Endodermal cell (in vitro differentiated cells): ENCODE results near the gene RBFOX1. TPM values are rescaled to one million over a fixed set of nuclear protein-coding genes. Genes with fewer than 3 reads are reported as not detected.

Experiments used
- DNase-seq: peaks from one replicate; pipeline ENCODE4 v3.0.0-alpha.2; 2017
- H3K27ac ChIP-seq: 2 replicates; pipeline ENCODE4 v1.5.1; 2013; ENCODE audit warnings: mild to moderate bottlenecking, low read depth, low read length, moderate library complexity
- H3K27me3 ChIP-seq: 2 replicates; pipeline ENCODE4 v1.6.1; 2013; ENCODE audit warnings: mild to moderate bottlenecking, low read length, moderate library complexity; ENCODE audit not compliant: insufficient read depth, control insufficient read depth, poor library complexity, severe bottlenecking
- H3K36me3 ChIP-seq: 2 replicates; pipeline ENCODE4 v1.7.0; 2013; ENCODE audit warnings: mild to moderate bottlenecking, low read length, moderate library complexity; ENCODE audit not compliant: control insufficient read depth, insufficient read depth
- H3K4me1 ChIP-seq: one replicate; pipeline ENCODE4 v1.7.0; 2013; ENCODE audit warnings: low read length; ENCODE audit not compliant: control insufficient read depth, insufficient read depth
- H3K4me3 ChIP-seq: 2 replicates; pipeline ENCODE4 v1.5.1; 2013; ENCODE audit warnings: mild to moderate bottlenecking, low read length, moderate library complexity
- H3K9ac ChIP-seq: 2 replicates; pipeline ENCODE4 v1.6.1; 2013; ENCODE audit warnings: mild to moderate bottlenecking, low read length, moderate library complexity; ENCODE audit not compliant: poor library complexity, severe bottlenecking; ENCODE audit errors: extremely low read depth
- H3K9me3 ChIP-seq: 2 replicates; pipeline ENCODE4 v1.6.1; 2013; ENCODE audit warnings: mild to moderate bottlenecking, low read length, moderate library complexity; ENCODE audit not compliant: control insufficient read depth
- H3K27ac Mint-ChIP-seq: 2 replicates; pipeline ENCODE4 v1.8.0; 2020; ENCODE audit warnings: mixed read lengths
- H3K27me3 Mint-ChIP-seq: 2 replicates; pipeline ENCODE4 v1.8.0; 2021; ENCODE audit warnings: mild to moderate bottlenecking, mixed read lengths; ENCODE audit not compliant: insufficient read depth
- H3K36me3 Mint-ChIP-seq: 2 replicates; pipeline ENCODE4 v1.8.0; 2020; ENCODE audit warnings: low read depth, mixed read lengths
- H3K4me1 Mint-ChIP-seq: 2 replicates; pipeline ENCODE4 v1.8.0; 2020; ENCODE audit warnings: mixed read lengths
- H3K4me3 Mint-ChIP-seq: 2 replicates; pipeline ENCODE4 v1.8.0; 2020; ENCODE audit warnings: mild to moderate bottlenecking, moderate library complexity, mixed read lengths
- H3K9me3 Mint-ChIP-seq: 2 replicates; pipeline ENCODE4 v1.8.0; 2020; ENCODE audit warnings: mild to moderate bottlenecking, mixed read lengths
- CTCF ChIP-seq: fragments of 200-600 bp; sonication (generic); conservative IDR thresholded peaks from 2 replicates; pipeline ENCODE4 v1.5.0; 2021; ENCODE audit warnings: antibody characterized with exemption, mild to moderate bottlenecking
- WGBS, 2 experiments: methylation state at CpG; one replicate each; pipeline versions ENCODE4 v1.1.5 to v1.1.7; 2013; ENCODE audit warnings: missing lambda C conversion rate in 2 of 2, mixed read lengths in 1 of 2; ENCODE audit not compliant: insufficient coverage in 1 of 2, insufficient read length in 1 of 2; 5-methylcytosine and 5-hydroxymethylcytosine counted together
- total RNA-seq, 2 donors: library from RNA; stranded (reverse); fragmentation: NEBNext Ultra II Directional in 1 of 2; extraction: Animal tissue kit (Norgen Biotek cat#: 25700) in 1 of 2; gene quantifications; 2 replicates in 1 of 2; 3 replicates in 1 of 2; pipeline ENCODE4 v1.2.1, GENCODE V29; 2021

RBFOX1 gene
- total RNA-seq, 2 donors from 2014 or later = 2.6 to 2.7 TPM

- Mint-ChIP-seq H3K27ac (no peak overlapping the region), H3K4me1 (peaks cover 7% of the 10 kb centered on the region), H3K9me3 (no peaks in the 10 kb centered on the region), H3K36me3 (no peaks in the 10 kb centered on the region), H3K27me3 (peaks cover 9% of the 10 kb centered on the region), H3K4me3 (no peak overlapping the region)
- Histone ChIP-seq H3K9ac (no peak overlapping the region), H3K9me3 (no peaks in the 10 kb centered on the region), H3K36me3 (no peaks in the 10 kb centered on the region), H3K4me3 (no peak overlapping the region), H3K4me1 (no peaks in the 10 kb centered on the region), H3K27ac (no peak overlapping the region), H3K27me3 (no peaks in the 10 kb centered on the region)
- TF ChIP-seq CTCF = no peak
- DNase-seq = no peak
- WGBS, 2 experiments = 85 to 100% methylated on average over 1 of the region's 1 CpG
These were observed 7.1 kb downstream of the RBFOX1 start for GRCh38 chr16:7339700-7340099.

- Mint-ChIP-seq H3K4me1 (peaks cover 8% of the 10 kb centered on the region), H3K9me3 (no peaks in the 10 kb centered on the region), H3K27ac (no peak overlapping the region), H3K27me3 (peaks cover 9% of the 10 kb centered on the region), H3K4me3 (no peak overlapping the region), H3K36me3 (no peaks in the 10 kb centered on the region)
- no peak for DNase-seq
- H3K27ac ChIP-seq = no peak overlapping the region
- TF ChIP-seq CTCF = no peak
- no peaks in the 10 kb centered on the region for H3K27me3 ChIP-seq
- H3K4me1 ChIP-seq = peaks cover 3% of the 10 kb centered on the region
- H3K36me3 ChIP-seq = no peaks in the 10 kb centered on the region
- no peaks in the 10 kb centered on the region for H3K9me3 ChIP-seq
- 88% methylated on average over 5 of the region's 5 CpGs; no CpG with 5 or more reads in 1 of the 2 experiments for WGBS, 2 experiments
- no peak overlapping the region for H3K9ac ChIP-seq
- no peak overlapping the region for H3K4me3 ChIP-seq
These were observed 8.3 kb downstream of the RBFOX1 start for GRCh38 chr16:7340938-7341337.

GRCh38 chr16:7342598-7342997 is 10.0 kb downstream of the RBFOX1 start:
- Histone ChIP-seq H3K4me1 (peaks cover 3% of the 10 kb centered on the region), H3K9me3 (no peaks in the 10 kb centered on the region), H3K27ac (no peak overlapping the region), H3K9ac (no peak overlapping the region), H3K4me3 (no peak overlapping the region), H3K36me3 (no peaks in the 10 kb centered on the region), H3K27me3 (no peaks in the 10 kb centered on the region)
- no peaks in the 10 kb centered on the region for H3K9me3 Mint-ChIP-seq
- H3K27me3 Mint-ChIP-seq = peaks cover 9% of the 10 kb centered on the region
- 85 to 93% methylated on average over 2 to 4 of the region's 4 CpGs for WGBS, 2 experiments
- no peaks in the 10 kb centered on the region for H3K36me3 Mint-ChIP-seq
- no peak for TF ChIP-seq CTCF
- H3K4me1 Mint-ChIP-seq = peaks cover 15% of the 10 kb centered on the region
- H3K27ac Mint-ChIP-seq = no peak overlapping the region
- no peak for DNase-seq
- H3K4me3 Mint-ChIP-seq = no peak overlapping the region
